ENCODE measurements around the gene TMC8. TPM values are rescaled to one million over a fixed set of nuclear protein-coding genes. Genes with fewer than 3 reads are reported as not detected.
"Not testable (repeated sequence)": the region's sequence is repeated elsewhere in the genome, so short reads cannot be mapped to it uniquely, and the experiment has no call there.

The TMC8 gene
- total and polyA plus RNA-seq, 5 donors = 2.4 to 3.9 (median 3.0) TPM

- Histone ChIP-seq H3K27ac (ENCODE audit: low read length) (no peak overlapping the region), H3K27me3 (ENCODE audit: control insufficient read depth, insufficient read depth) (no peaks in the 10 kb centered on the region), H3K9me3 (ENCODE audit: control insufficient read depth, low read length) (no peaks in the 10 kb centered on the region), H3K4me1 (ENCODE audit: control insufficient read depth, insufficient read depth, low read length) (no peaks in the 10 kb centered on the region), H3K4me3 (ENCODE audit: low read length) (no peak overlapping the region)
- DNase-seq (no peak), ATAC-seq (no peak)
- WGBS = 85% methylated on average over 17 of the region's 17 CpGs
- intact Hi-C loops (cut with DNase I) = no loop called here
These were observed 7.9 kb downstream of the TMC8 start for GRCh38 chr17:78138204-78139060.

GRCh38 chr17:78139861-78140168 is 9.2 kb downstream of the TMC8 start:
- H3K27ac ChIP-seq (ENCODE audit: low read length); intact Hi-C loops (cut with DNase I); DNase-seq; H3K9me3 ChIP-seq (ENCODE audit: control insufficient read depth, low read length); H3K4me1 ChIP-seq (ENCODE audit: control insufficient read depth, insufficient read depth, low read length); H3K27me3 ChIP-seq (ENCODE audit: control insufficient read depth, insufficient read depth); H3K4me3 ChIP-seq (ENCODE audit: low read length); ATAC-seq: not testable (repeated sequence)
- WGBS = 92% methylated on average over 12 of the region's 12 CpGs

GRCh38 chr17:78140169-78141051 is 9.8 kb downstream of the TMC8 start:
- Histone ChIP-seq H3K27me3 (ENCODE audit: control insufficient read depth, insufficient read depth) (no peaks in the 10 kb centered on the region), H3K9me3 (ENCODE audit: control insufficient read depth, low read length) (no peaks in the 10 kb centered on the region), H3K27ac (ENCODE audit: low read length) (no peak overlapping the region), H3K4me3 (ENCODE audit: low read length) (no peak overlapping the region), H3K4me1 (ENCODE audit: control insufficient read depth, insufficient read depth, low read length) (peaks cover 14% of the 10 kb centered on the region)
- WGBS = 33% methylated on average over 58 of the region's 58 CpGs
- intact Hi-C loops (cut with DNase I) = no loop called here
- peak; percentile 84 to 92 for ATAC-seq
- peak; percentile 94 to 97 (median 96) for DNase-seq

GRCh38 chr17:78141437-78142118 is 11.0 kb downstream of the TMC8 start:
- Histone ChIP-seq H3K27ac (ENCODE audit: low read length) (no peak overlapping the region), H3K4me1 (ENCODE audit: control insufficient read depth, insufficient read depth, low read length) (peaks cover 15% of the 10 kb centered on the region), H3K9me3 (ENCODE audit: control insufficient read depth, low read length) (no peaks in the 10 kb centered on the region), H3K27me3 (ENCODE audit: control insufficient read depth, insufficient read depth) (no peaks in the 10 kb centered on the region), H3K4me3 (ENCODE audit: low read length) (no peak overlapping the region)
- DNase-seq (no peak), ATAC-seq (no peak)
- whole genome bisulfite sequencing = 83% methylated on average over 20 of the region's 20 CpGs
- intact Hi-C loops (cut with DNase I) = no loop called here

- DNase-seq (no peak), ATAC-seq (no peak)
- H3K27me3 ChIP-seq (ENCODE audit: control insufficient read depth, insufficient read depth) = no peaks in the 10 kb centered on the region
- 80% methylated on average over 16 of the region's 16 CpGs for WGBS
- no peaks in the 10 kb centered on the region for H3K9me3 ChIP-seq (ENCODE audit: control insufficient read depth, low read length)
- H3K4me3 ChIP-seq (ENCODE audit: low read length) = no peak overlapping the region
- H3K27ac ChIP-seq (ENCODE audit: low read length) = no peak overlapping the region
- intact Hi-C loops (cut with DNase I) = no loop called here
- peaks cover 15% of the 10 kb centered on the region for H3K4me1 ChIP-seq (ENCODE audit: control insufficient read depth, insufficient read depth, low read length)
These were observed 11.7 kb downstream of the TMC8 start for GRCh38 chr17:78142119-78142861.

- Histone ChIP-seq H3K4me3 (ENCODE audit: low read length) (no peak overlapping the region), H3K4me1 (ENCODE audit: control insufficient read depth, insufficient read depth, low read length) (peaks cover 15% of the 10 kb centered on the region), H3K27ac (ENCODE audit: low read length) (no peak overlapping the region), H3K27me3 (ENCODE audit: control insufficient read depth, insufficient read depth) (no peaks in the 10 kb centered on the region), H3K9me3 (ENCODE audit: control insufficient read depth, low read length) (no peaks in the 10 kb centered on the region)
- intact Hi-C loops (cut with DNase I) = no loop called here
- WGBS = 90% methylated on average over 21 of the region's 21 CpGs
- DNase-seq (no peak), ATAC-seq (no peak)
These were observed 12.9 kb downstream of the TMC8 start for GRCh38 chr17:78143214-78144146.

GRCh38 chr17:78144147-78144719 is 13.7 kb downstream of the TMC8 start:
- Histone ChIP-seq H3K4me3 (ENCODE audit: low read length) (no peak overlapping the region), H3K27ac (ENCODE audit: low read length) (peak overlapping the region; percentile 63), H3K27me3 (ENCODE audit: control insufficient read depth, insufficient read depth) (no peaks in the 10 kb centered on the region), H3K9me3 (ENCODE audit: control insufficient read depth, low read length) (no peaks in the 10 kb centered on the region), H3K4me1 (ENCODE audit: control insufficient read depth, insufficient read depth, low read length) (peaks cover 15% of the 10 kb centered on the region)
- DNase-seq (peak; percentile 88 to 96 (median 95)), ATAC-seq (peak; percentile 63 to 76)
- intact Hi-C loops (cut with DNase I) = no loop called here
- WGBS = 37% methylated on average over 11 of the region's 11 CpGs

- Histone ChIP-seq H3K4me1 (ENCODE audit: control insufficient read depth, insufficient read depth, low read length) (peaks cover 15% of the 10 kb centered on the region), H3K9me3 (ENCODE audit: control insufficient read depth, low read length) (no peaks in the 10 kb centered on the region), H3K4me3 (ENCODE audit: low read length) (no peak overlapping the region), H3K27me3 (ENCODE audit: control insufficient read depth, insufficient read depth) (no peaks in the 10 kb centered on the region), H3K27ac (ENCODE audit: low read length) (peak overlapping the region; percentile 63)
- intact Hi-C loops (cut with DNase I) = no loop called here
- peak; percentile 39 to 86 (median 80) for DNase-seq
- peak; percentile 1 to 8 for ATAC-seq
- WGBS = 45% methylated on average over 18 of the region's 18 CpGs
These were observed 14.4 kb downstream of the TMC8 start for GRCh38 chr17:78144736-78145641.

DNA sequence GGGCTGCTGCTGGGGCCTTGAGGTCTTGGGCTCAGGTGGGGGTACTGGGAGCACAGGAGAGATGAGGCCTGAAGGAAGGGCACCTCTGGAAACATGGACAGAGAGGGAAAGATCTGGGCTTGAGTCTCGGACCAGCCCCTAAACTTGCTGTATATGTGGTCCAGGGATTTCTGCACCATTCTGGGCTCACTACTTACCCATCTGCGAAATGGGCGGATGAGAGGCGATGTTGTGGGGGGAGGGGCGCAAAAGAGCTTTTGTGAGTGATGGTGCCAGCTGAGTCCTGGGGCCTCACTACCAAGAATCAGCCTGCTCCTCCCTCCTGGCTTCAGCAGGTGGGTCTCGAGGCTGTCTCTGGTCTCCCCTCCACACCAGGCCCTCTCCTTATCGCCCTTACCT is 15.9 kb downstream of the TMC8 start:
- DNase-seq (no peak), ATAC-seq (no peak)
- H3K27ac ChIP-seq (ENCODE audit: low read length) = no peak overlapping the region
- H3K9me3 ChIP-seq (ENCODE audit: control insufficient read depth, low read length) = no peaks in the 10 kb centered on the region
- intact Hi-C loops (cut with DNase I) = no loop called here
- H3K27me3 ChIP-seq (ENCODE audit: control insufficient read depth, insufficient read depth) = no peaks in the 10 kb centered on the region
- WGBS = 96% methylated on average over 7 of the region's 7 CpGs
- H3K4me3 ChIP-seq (ENCODE audit: low read length) = no peak overlapping the region
- peaks cover 17% of the 10 kb centered on the region for H3K4me1 ChIP-seq (ENCODE audit: control insufficient read depth, insufficient read depth, low read length)
